SK-MEL-5 (cell line): ENCODE measurements around the gene PTGS1. TPM values are rescaled to one million over a fixed set of nuclear protein-coding genes. Genes with fewer than 3 reads are reported as not detected.
"Not testable (repeated sequence)": the region's sequence is repeated elsewhere in the genome, so short reads cannot be mapped to it uniquely, and the experiment has no call there.

Experiments
- DNase-seq: peaks from one replicate; pipeline ENCODE4 v3.0.0-alpha.2; 2016; ENCODE audit warnings: low read depth, low spot score
- in situ Hi-C: cut with HindIII; loops from 2 replicates; pipeline ENCODE4 v1.10.0; 2016; ENCODE audit warnings: low sequenced_read_pairs, high pct_unique_total_duplicates, low pct_unique_long_range_greater_than_20kb
- small RNA-seq, 2 experiments: library from RNA; depleted of rRNA; stranded (forward); fragments of <200 nt; gene quantifications; one replicate each; pipeline ENCODE3, GENCODE V24; 2014
- total RNA-seq: library from RNA; depleted of rRNA; stranded (reverse); fragments of >200 nt; shearing (Covaris generic); gene quantifications from 2 replicates; pipeline ENCODE4 v1.2.3, GENCODE V29; 2014; rRNA removed

Gene PTGS1
- total RNA-seq, 1 experiment from 2014 or later: 0.03 TPM

DNA sequence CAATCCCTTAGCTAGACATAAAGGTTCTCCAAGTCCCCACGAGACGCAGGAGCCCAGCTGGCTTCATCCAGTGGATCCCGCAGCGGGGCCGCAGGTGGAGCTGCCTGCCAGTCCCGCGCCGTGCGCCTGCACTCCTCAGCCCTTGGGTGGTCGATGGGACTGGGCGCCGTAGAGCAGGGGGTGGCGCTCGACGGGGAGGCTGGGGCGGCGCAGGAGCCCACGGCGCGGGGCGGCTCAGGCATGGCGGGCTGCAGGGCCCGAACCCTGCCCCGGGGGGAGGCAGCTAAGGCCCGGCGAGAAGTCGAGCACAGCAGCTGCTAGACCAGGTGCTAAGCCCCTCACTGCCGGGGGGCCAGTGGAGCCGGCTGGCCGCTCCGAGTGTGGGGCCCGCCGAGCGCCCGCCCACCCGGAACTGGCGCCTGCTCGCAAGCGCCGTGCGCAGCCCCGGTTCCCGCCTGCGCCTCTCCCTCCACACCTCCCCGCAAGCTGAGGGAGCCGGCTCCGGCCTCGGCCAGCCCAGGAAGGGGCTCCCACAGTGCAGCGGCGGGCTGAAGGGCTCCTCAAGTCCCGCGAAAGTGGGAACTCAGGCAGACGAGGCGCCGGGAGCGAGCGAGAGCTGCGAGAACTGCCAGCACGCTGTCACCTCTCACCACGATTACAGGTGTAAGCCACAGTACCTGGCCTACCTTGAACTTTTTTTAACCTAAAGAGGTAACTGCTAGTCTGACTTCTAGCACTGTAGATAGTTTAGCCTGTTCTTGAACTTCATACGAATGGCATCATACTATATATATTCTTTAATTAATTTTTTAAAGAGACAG is 35.5 kb downstream of the PTGS1 start:
- in situ Hi-C loops: no loop called here
- no peak for DNase-seq

DNA sequence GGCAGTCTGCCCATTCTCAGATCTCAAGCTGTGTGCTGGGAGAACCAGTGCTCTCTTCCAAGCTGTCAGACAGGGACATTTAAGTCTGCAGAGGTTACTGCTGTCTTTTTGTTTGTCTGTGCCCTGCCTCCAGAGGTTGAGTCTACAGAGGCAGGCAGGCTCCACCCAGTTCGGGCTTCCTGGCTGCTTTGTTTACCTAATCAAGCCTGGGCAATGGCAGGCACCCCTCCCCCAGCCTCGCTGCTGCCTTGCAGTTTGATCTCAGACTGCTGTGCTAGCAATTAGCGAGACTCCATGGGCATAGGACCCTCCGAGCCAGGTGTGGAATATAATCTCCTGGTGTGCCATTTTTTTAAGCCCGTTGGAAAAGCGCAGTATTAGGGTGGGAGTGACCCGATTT is 43.3 kb downstream of the PTGS1 start:
- in situ Hi-C loops, DNase-seq: not testable (repeated sequence)

DNA sequence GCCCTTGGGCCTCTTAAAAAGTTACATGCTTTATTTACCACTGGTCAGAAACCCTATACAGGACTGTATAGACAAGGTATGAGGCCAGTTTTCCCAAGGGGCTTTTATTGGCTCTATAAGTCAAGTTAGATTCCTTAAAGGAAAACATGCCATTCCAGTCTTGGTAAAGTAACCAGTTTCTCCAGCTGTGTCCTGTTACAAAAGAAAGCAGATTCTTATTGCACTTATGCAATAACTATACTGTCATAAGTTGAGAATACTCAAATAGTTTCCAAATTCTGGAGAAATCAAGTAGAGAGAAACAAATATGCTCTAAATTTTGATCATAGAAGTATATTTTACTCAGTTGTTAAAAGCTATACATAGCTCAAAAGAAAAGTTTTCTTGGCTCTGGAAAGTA is 47.2 kb downstream of the PTGS1 start:
- in situ Hi-C loops: no loop called here
- no peak for DNase-seq

GRCh38 chr9:122420315-122420714 is 49.5 kb downstream of the PTGS1 start:
- in situ Hi-C loops: no loop called here
- no peak for DNase-seq

DNA sequence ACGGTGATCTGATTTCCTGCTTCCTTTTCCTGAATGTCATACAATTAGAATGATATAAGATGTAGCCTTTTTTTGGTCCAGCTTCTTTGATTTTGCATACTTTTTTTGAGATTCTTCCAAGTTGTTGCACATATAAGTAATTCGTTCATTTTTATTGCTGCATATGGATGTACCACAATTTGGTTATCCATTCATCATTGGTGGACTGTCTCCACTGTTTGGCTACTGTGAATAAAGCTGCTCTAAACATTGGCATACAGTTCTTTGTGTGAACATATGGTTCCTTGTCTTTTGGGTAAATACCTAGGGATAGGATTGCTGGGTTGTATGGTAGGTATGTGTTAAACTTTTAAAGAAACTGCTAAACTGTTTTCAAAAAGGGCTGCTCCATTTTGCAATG is 54.3 kb downstream of the PTGS1 start:
- in situ Hi-C loops: no loop called here
- DNase-seq: no peak

DNA sequence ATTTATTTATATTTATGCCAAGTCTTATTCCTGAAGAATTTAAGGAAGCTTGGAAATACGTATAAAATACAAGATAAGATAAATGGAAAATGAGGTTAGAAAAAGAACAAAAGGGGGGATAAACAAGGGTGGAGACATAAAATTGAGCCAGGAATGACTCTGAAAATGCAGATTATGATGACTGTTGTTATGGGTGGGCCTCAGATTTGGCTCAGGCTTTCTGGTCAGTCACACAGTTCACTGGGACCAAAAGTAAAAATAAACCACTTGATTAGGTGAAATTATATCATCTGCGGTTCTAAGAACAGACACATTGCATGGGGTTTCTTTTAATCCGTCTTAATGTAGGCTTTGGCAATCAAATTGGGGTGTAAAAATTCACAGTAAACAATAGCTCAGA is 55.9 kb downstream of the PTGS1 start:
- in situ Hi-C loops: no loop called here

DNA sequence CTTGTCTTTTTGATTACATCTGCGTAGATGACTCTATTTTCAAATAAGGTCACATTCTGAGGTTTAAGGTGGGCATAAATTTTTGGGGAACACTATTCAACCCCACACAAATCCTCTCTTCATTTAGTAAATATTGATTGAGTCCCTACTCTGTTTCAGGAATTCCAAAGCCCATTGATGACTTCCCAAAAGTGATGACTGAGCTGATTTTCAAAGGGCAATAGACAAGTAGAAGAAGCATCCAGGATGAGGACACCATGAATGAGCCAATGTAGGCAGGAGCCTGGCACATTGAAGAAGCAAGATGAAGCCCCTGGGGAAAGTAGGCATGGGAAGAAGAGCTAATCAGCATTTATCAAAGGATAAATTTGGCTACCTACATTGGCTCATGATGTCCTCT is 71.7 kb downstream of the PTGS1 start:
- no peak for DNase-seq
- in situ Hi-C loops: no loop called here

More for the DNA sequence above, 55.9 kb downstream of the PTGS1 start:
- no peak for DNase-seq

- in situ Hi-C loops: no loop called here
- DNase-seq: no peak
Measured at GRCh38 chr9:122444041-122444733, 73.4 kb downstream of the PTGS1 start.

Small RNA genes lying within 50 kb of the gene (small RNA-seq; reads per million reads assigned to genes)
- gene AL162424.1: 0 reads per million in 2 experiments

Other genes with a start within 250 kb of the PTGS1 start
- 68.6 and 82.0 TPM in 2 replicates for gene NDUFA8, start 211.2 kb upstream of the PTGS1 start, total RNA-seq
- 0.32 TPM in 1 of 2 replicates, not detected in the other for gene MORN5, start 211.1 kb upstream of the PTGS1 start, total RNA-seq
- gene LHX6, start 142.1 kb upstream of the PTGS1 start, total RNA-seq: 2.3 and 2.4 TPM in 2 replicates
- 18.0 and 22.5 TPM in 2 replicates for gene RBM18, start 106.2 kb upstream of the PTGS1 start, total RNA-seq
- gene MRRF, start 106.1 kb upstream of the PTGS1 start, total RNA-seq: 94.4 and 101 TPM in 2 replicates
- gene OR1J1, start 106.9 kb downstream of the PTGS1 start, total RNA-seq: not detected in 2 replicates
- gene OR1J2, start 139.8 kb downstream of the PTGS1 start, total RNA-seq: not detected in 2 replicates
- gene OR1J4, start 148.1 kb downstream of the PTGS1 start, total RNA-seq: not detected in 2 replicates
- not detected in 2 replicates for gene OR1N1, start 156.3 kb downstream of the PTGS1 start, total RNA-seq
- not detected in 2 replicates for gene OR1N2, start 182.1 kb downstream of the PTGS1 start, total RNA-seq
- not detected in 2 replicates for gene OR1L8, start 212.4 kb downstream of the PTGS1 start, total RNA-seq
- not detected in 2 replicates for gene OR1Q1, start 243.7 kb downstream of the PTGS1 start, total RNA-seq